GM08714 (cell line): ENCODE data around the gene MRPS33.
"Not testable (repeated sequence)": the region's sequence is repeated elsewhere in the genome, so short reads cannot be mapped to it uniquely, and the experiment has no call there.

Experiments
- H3K4me3 ChIP-seq: fragments of 200-500 bp; sonication (Bioruptor generic); 2 replicates; pipeline ENCODE4 v1.5.1; 2014; ENCODE audit warnings: mild to moderate bottlenecking, low read length, inconsistent platforms
- ZNF274 ChIP-seq: IDR thresholded peaks from 2 replicates; pipeline ENCODE4 v1.6.1; 2012; ENCODE audit warnings: mild to moderate bottlenecking, low read depth, low read length

MRPS33 gene

DNA sequence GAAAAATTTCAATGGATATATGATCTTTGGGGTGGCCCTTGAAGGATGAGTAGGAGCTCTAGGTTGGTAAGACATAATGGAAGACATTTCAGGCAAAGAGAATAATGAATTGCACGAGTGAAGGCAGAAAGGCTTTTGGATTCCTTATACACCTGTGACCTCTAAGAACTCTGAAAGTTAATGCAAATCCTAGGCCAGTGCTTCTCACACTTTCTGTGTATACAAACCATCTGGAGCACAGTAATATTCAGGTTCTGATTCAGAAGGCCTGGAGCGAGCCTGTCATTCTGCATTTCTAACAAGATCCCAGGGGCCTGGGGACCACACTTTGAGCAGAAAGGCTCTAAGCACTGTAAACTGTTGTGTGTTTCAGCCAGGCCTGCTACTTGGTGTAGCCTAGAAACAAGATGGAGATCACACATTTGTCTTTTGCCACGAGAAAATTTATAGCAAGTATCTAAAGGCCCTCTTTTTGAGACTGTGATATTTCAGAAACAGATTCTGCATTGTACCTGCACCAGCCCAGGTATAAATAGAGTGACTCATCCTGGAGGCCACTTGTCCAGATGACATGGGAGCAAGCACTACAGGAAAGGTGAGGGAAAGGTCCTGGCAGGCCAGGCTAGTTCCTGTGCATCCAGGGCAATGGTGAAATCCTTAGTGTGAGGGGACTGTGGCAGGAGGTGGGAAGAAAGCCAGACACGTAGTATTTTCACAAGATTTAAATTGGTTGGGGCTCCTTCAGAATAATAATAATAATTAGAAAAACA, 24.4 kb downstream of the MRPS33 start:
- TF ChIP-seq ZNF274: no peak
- no peak overlapping the region for H3K4me3 ChIP-seq

DNA sequence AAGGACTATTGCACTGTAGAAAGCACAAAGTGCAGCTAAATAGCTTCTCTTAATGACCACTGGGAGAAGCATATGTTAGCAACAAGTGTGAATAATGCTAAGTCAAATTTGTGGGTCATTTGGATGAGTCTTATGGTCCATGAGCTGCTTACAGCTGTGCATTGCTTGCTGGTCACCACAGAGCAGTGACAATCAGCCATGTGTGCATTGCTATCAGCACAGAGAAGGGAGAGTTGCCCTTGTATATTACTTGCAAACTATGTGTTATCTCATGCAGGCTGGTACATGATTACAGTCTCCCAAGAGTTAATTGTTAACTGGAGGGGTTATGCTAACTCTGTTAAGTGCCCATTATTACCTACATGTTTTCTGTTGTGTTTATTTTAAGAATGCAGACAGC, 25.7 kb downstream of the MRPS33 start:
- TF ChIP-seq ZNF274: no peak
- no peak overlapping the region for H3K4me3 ChIP-seq

DNA sequence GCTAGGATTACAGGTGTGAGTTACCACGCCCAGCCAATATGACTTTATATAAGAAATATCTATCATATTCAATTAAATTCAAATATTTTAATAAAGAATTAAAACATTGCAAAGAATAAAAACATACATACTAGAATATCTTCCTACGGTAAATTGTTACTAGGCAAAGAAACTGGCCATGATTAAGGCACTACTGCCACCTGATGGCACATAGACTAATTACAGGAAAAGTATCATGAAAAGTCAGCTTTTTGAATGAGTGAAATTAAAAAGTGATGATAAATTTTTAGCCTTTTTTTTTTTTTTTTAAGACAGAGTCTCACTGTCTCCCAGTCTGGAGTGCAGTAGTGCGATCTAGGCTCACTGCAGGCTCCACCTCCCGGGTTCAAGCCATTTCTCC, 30.9 kb downstream of the MRPS33 start:
- no peak for TF ChIP-seq ZNF274
- no peak overlapping the region for H3K4me3 ChIP-seq

DNA sequence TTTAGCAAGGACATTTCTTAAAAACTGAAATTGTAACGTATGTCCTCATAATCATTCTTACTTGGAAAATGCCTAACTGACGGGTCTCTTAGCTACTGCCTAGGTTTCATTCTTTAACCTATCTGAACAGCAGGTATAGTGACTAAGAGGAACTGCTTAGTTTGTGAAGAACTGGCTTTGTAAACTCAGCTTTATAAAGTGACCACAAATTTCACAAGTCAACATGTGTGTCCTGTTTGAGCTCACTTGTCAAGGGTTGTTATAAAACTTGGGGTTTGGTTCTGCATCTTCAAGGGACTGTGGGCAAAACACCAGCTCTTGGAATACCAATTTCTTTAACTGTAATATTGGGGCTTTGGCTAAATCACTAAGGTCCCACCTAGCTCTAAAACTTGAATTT, 32.2 kb downstream of the MRPS33 start:
- no peak overlapping the region for H3K4me3 ChIP-seq
- no peak for TF ChIP-seq ZNF274

DNA sequence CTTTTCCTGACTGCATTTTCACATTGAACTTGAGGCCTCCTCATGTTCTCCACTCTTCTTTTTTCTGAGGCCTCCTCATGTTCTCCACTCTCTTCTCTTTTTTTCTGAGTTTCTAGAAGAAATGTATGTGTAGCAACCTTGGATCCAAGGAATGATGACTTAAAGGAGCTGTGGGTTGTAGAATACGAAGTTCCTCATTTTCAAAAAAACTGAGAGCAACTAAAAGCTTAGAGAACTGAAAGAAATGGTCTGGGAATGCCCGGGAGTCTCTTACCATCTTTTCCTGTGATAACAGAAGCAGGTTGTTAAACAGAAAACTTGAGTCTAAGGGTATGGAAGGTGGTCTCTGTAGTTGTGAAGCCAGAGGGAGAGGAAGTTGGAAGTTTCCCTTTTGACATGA, 32.8 kb downstream of the MRPS33 start:
- TF ChIP-seq ZNF274: no peak
- H3K4me3 ChIP-seq: no peak overlapping the region

DNA sequence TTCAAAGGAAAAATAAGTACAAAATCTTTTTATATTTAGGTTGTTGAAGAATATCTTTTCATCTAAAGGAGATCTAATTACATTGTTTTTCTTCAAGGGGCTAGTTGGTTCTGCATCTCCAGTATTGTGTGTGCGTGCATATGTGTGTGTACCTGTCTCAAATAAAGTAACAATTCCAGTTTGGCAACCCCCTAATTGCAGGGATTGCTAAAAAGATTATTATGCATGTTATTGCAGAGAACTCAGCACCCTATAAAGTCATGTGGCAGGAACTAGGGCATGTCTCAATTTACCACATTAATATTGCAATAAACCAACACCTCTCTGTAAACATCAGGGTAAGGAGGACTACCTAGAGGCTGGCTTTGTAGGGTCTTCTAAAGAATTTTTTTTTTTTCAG, 37.0 kb downstream of the MRPS33 start:
- no peak overlapping the region for H3K4me3 ChIP-seq
- no peak for TF ChIP-seq ZNF274

DNA sequence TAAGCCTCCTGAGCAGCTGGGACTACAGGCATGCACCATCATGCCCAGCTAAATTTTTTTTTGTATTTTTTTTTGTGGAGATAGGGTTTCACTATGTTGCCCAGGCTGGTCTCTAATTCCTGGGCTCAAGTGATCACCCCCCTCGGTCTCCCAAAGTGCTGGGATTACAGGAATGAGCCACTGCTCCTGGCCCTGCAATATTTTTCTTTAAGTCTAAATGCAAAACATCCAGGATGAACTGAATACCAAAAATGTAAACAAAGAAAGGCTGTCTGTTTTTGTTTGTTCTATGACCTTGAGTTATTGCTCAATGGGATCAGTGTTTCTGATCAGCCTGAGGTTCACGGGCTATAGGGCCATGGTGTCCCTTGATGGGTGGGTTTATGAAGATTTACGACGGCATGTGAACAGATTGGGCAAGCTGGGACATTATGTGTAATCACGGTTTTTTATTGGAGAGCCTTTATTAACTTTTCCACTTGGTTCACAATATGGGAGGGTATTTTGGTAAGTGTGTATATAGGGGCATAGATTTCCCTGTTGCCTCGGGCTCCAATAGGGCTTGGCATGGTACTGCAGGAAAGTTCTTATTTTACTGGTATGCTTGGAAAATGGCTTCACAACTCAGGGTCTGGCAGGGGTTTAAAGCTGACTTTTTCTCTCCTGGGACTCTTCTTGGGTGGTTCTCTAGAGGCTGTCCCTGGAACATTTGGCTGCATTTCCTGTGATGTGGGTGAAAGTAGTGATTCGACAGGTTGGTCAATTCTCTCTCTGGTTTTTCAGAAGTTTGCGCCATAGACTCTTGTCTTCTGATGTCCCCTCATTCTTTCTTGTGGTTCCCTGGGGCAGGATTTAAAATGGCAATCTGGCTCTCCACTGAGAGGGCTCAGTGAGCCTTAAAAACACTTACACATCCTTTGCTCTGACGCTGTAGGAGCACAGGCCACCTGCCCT, 41.6 kb downstream of the MRPS33 start:
- H3K4me3 ChIP-seq: no peak overlapping the region
- no peak for TF ChIP-seq ZNF274

DNA sequence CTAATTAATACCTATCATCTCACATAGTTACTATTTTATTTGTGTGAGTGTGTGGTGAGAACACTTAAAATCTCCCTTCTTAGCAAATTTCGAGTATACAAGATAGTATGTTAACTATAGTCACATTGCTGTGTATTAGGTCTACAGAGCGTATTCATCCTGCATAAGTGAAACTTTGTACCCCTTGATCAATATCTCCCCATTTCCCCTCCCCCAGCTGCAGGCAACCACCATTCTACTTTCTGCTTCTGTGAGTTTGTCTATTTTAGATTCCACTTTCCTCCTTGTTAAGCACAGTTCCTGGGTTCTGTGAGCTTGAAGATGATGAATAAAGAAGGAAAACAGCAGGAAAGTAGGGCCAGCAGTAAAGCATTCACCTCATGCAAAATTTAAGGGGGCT, 42.4 kb downstream of the MRPS33 start:
- H3K4me3 ChIP-seq: no peak overlapping the region
- TF ChIP-seq ZNF274: no peak

DNA sequence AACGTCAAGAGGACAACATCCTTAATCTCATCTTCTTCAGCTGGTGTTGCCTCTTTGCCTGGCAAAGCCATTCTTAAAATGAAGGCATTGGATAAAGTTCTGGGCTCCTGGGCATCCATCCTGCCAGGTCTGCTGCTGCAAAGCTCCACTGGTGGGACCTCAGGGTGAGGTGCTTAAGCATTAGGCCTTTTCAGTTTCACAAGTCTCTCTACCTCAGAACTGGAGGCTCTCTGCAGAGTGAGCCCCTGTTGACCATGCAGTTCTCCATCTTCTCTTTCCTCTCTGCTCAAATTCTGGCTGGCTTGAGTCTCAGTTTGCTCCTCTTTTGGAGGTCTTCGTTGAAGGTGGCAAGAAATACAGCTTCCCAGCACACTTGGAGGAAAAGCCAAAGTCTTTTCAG, 47.3 kb downstream of the MRPS33 start:
- no peak overlapping the region for H3K4me3 ChIP-seq
- no peak for TF ChIP-seq ZNF274

DNA sequence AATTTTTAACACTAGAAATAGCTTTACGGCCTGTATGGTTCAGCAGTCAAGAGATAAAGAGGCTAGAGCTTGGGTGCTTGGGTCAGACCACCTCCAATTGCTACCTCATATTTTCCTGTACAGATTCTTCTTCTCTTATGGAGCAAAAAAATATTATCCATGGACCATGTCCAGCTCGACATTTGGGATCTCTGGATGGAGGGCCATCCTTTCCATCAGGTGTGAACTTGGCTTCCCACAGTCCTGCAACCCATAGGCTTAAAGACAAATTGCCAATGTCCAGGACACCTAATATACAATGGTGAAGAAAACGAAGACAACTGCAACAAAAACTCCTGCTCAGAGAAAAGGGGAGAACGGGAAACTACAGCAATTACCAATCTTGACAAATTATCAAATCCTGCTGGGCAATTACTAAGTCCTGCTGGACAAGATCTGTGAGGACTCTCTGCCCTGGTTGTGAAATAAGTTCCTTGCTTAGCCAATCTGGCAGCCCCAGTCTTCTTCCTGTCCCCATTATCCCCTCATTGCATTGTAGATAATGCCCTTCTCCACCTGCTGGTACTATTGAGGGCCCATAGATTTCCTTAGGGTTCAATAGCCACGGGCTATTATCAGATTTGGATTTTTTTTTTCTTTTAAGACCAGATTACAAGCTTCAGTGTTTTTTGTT, 48.1 kb downstream of the MRPS33 start:
- no peak for TF ChIP-seq ZNF274
- H3K4me3 ChIP-seq: no peak overlapping the region

DNA sequence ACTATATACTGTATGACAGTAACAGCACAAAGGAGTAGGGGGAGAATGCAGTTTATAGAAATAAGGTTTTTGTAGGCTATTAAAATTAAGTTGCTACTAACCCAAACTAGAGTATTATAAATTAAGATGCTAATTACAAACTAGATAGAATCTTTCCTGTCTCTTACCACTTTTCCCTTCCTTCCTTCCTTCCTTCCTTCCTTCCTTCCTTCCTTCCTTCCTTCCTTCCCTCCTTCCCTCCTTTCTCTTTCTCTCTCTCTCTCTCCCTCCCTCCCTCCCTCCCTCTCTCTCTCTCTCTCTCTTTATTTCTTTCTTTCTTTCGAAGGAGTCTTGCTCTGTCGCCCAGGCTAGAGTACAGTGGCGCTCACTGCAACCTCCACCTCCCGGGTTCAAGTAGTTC, 53.6 kb downstream of the MRPS33 start:
- no peak for TF ChIP-seq ZNF274
- no peak overlapping the region for H3K4me3 ChIP-seq

DNA sequence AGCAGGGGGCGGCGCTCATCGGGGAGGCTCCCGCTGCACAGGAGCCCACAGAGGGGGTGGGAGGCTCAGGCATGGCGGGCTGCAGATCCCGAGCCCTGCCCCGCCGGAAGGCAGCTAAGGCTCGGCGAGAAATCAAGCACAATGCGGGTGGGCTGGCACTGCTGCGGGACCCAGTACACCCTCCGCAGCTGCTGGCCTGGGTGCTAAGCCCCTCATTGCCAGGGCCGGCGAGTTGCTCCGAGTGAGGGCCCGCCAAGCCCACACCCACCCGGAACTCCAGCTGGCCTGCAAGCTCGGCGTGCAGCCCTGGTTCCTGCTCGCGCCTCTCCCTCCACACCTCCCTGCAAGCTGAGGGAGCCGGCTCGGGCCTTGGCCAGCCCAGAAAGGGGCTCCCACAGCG, 57.8 kb downstream of the MRPS33 start:
- not testable (repeated sequence) for H3K4me3 ChIP-seq
